T47D (cell line): ENCODE results near the gene AMOTL2.

Experiments used
- DNase-seq, 2 experiments: peaks; one replicate each; pipeline versions ENCODE4 v3.0.0 to v3.0.0-alpha.2; 2011 to 2012; ENCODE audit warnings: low read depth in 1 of 2, low spot score in 1 of 2
- JUND ChIP-seq: IDR thresholded peaks from 2 replicates; pipeline ENCODE4 v1.6.1; 2012; ENCODE audit warnings: low read depth
- in situ Hi-C: cut with HindIII; loops from 2 replicates; pipeline ENCODE4 v1.10.0; 2016; ENCODE audit warnings: low sequenced_read_pairs, low pct_unique_long_range_greater_than_20kb

AMOTL2 gene

GRCh38 chr3:134368751-134369105 is 5.5 kb downstream of the AMOTL2 start:
- in situ Hi-C loops, result no loop called here
- no peak for TF ChIP-seq JUND
- DNase-seq, result no peak

- in situ Hi-C loops, result no loop called here
- no peak for TF ChIP-seq JUND
- peak in 1 of 2 experiments; percentile 25 for DNase-seq
These were observed 6.1 kb downstream of the AMOTL2 start for GRCh38 chr3:134367869-134368750.

GRCh38 chr3:134366928-134367811 is 7.1 kb downstream of the AMOTL2 start:
- DNase-seq, result peak in 1 of 2 experiments; percentile 40
- no peak for TF ChIP-seq JUND
- in situ Hi-C loops, result no loop called here

- in situ Hi-C loops, result no loop called here
- DNase-seq, result peak in 1 of 2 experiments; percentile 36
- no peak for TF ChIP-seq JUND
These were observed 7.9 kb downstream of the AMOTL2 start for GRCh38 chr3:134366221-134366927.

GRCh38 chr3:134365766-134366065 is 8.5 kb downstream of the AMOTL2 start:
- no peak for DNase-seq
- in situ Hi-C loops, result no loop called here
- no peak for TF ChIP-seq JUND

- DNase-seq, result peak in 1 of 2 experiments; percentile 39
- TF ChIP-seq JUND, result no peak
- in situ Hi-C loops, result no loop called here
These were observed 9.1 kb downstream of the AMOTL2 start for GRCh38 chr3:134364936-134365765.

GRCh38 chr3:134364061-134364935 is 9.9 kb downstream of the AMOTL2 start:
- in situ Hi-C loops, result no loop called here
- peak; percentile 93 to 98 for DNase-seq
- TF ChIP-seq JUND, result no peak

GRCh38 chr3:134363381-134363755 is 10.9 kb downstream of the AMOTL2 start:
- in situ Hi-C loops, result no loop called here
- peak in 1 of 2 experiments; percentile 22 for DNase-seq
- no peak for TF ChIP-seq JUND

- TF ChIP-seq JUND, result no peak
- in situ Hi-C loops, result no loop called here
- DNase-seq, result peak in 1 of 2 experiments; percentile 19
These were observed 11.4 kb downstream of the AMOTL2 start for GRCh38 chr3:134362670-134363380.

- in situ Hi-C loops, result no loop called here
These were observed 12.0 kb downstream of the AMOTL2 start for GRCh38 chr3:134362221-134362620.

More at GRCh38 chr3:134362221-134362620, 12.0 kb downstream of the AMOTL2 start:
- no peak for DNase-seq
- TF ChIP-seq JUND, result no peak
